Endothelial cell (in vitro differentiated cells): ENCODE results near the gene OGN. TPM values are rescaled to one million over a fixed set of nuclear protein-coding genes. Genes with fewer than 3 reads are reported as not detected.

Experiments
- DNase-seq: peaks from one replicate; pipeline ENCODE4 v3.0.0; 2021; ENCODE audit warnings: low spot score
- H3K27ac Mint-ChIP-seq: one replicate; pipeline ENCODE4 v1.8.0; 2021; ENCODE audit warnings: mixed read lengths, inconsistent platforms; ENCODE audit not compliant: unreplicated experiment
- H3K27me3 Mint-ChIP-seq: one replicate; pipeline ENCODE4 v1.8.0; 2021; ENCODE audit warnings: mild to moderate bottlenecking, moderate library complexity, mixed read lengths, inconsistent platforms; ENCODE audit not compliant: unreplicated experiment
- H3K36me3 Mint-ChIP-seq: one replicate; pipeline ENCODE4 v1.8.0; 2021; ENCODE audit warnings: mild to moderate bottlenecking, low read depth, mixed read lengths, inconsistent platforms; ENCODE audit not compliant: unreplicated experiment
- H3K4me1 Mint-ChIP-seq: one replicate; pipeline ENCODE4 v1.8.0; 2021; ENCODE audit warnings: mild to moderate bottlenecking, mixed read lengths, inconsistent platforms; ENCODE audit not compliant: unreplicated experiment
- H3K4me3 Mint-ChIP-seq: one replicate; pipeline ENCODE4 v1.8.0; 2021; ENCODE audit warnings: mild to moderate bottlenecking, mixed read lengths, inconsistent platforms; ENCODE audit not compliant: unreplicated experiment
- H3K9me3 Mint-ChIP-seq: one replicate; pipeline ENCODE4 v1.8.0; 2021; ENCODE audit warnings: mixed read lengths, inconsistent platforms; ENCODE audit not compliant: unreplicated experiment
- CTCF ChIP-seq: fragments of 200-600 bp; sonication (generic); IDR thresholded peaks from one replicate; pipeline ENCODE4 v1.5.0; 2021; ENCODE audit warnings: antibody characterized with exemption; ENCODE audit not compliant: unreplicated experiment
- total RNA-seq: library from RNA; stranded (reverse); fragmentation: NEBNext Ultra II Directional; extraction: Animal tissue kit (Norgen Biotek cat#: 25700); gene quantifications from one replicate; pipeline ENCODE4 v1.2.1, GENCODE V29; 2021; ENCODE audit not compliant: unreplicated experiment

OGN gene
- total RNA-seq, 1 donor from 2014 or later = not detected

GRCh38 chr9:92385001-92385400 is 19.4 kb downstream of the OGN start:
- no peaks in the 10 kb centered on the region for H3K9me3 Mint-ChIP-seq
- no peaks in the 10 kb centered on the region for H3K36me3 Mint-ChIP-seq
- no peaks in the 10 kb centered on the region for H3K27me3 Mint-ChIP-seq
- H3K27ac Mint-ChIP-seq = no peak overlapping the region
- no peaks in the 10 kb centered on the region for H3K4me1 Mint-ChIP-seq
- TF ChIP-seq CTCF = no peak
- no peak overlapping the region for H3K4me3 Mint-ChIP-seq
- no peak for DNase-seq

- no peaks in the 10 kb centered on the region for H3K9me3 Mint-ChIP-seq
- no peak overlapping the region for H3K27ac Mint-ChIP-seq
- TF ChIP-seq CTCF = no peak
- no peak for DNase-seq
- H3K4me3 Mint-ChIP-seq = no peak overlapping the region
- H3K4me1 Mint-ChIP-seq = peaks cover 4% of the 10 kb centered on the region
- H3K27me3 Mint-ChIP-seq = no peaks in the 10 kb centered on the region
- H3K36me3 Mint-ChIP-seq = no peaks in the 10 kb centered on the region
These were observed 20.0 kb downstream of the OGN start for GRCh38 chr9:92384375-92384774.

- Mint-ChIP-seq H3K27me3 (no peaks in the 10 kb centered on the region), H3K4me1 (peaks cover 17% of the 10 kb centered on the region), H3K9me3 (no peaks in the 10 kb centered on the region), H3K36me3 (no peaks in the 10 kb centered on the region), H3K27ac (no peak overlapping the region), H3K4me3 (no peak overlapping the region)
- no peak for TF ChIP-seq CTCF
- no peak for DNase-seq
These were observed 22.6 kb downstream of the OGN start for GRCh38 chr9:92381775-92382174.

GRCh38 chr9:92380603-92381002 is 23.8 kb downstream of the OGN start:
- Mint-ChIP-seq H3K27ac (no peak overlapping the region), H3K27me3 (no peaks in the 10 kb centered on the region), H3K36me3 (no peaks in the 10 kb centered on the region), H3K4me1 (peaks cover 17% of the 10 kb centered on the region), H3K9me3 (no peaks in the 10 kb centered on the region), H3K4me3 (no peak overlapping the region)
- DNase-seq = no peak
- no peak for TF ChIP-seq CTCF

GRCh38 chr9:92378865-92379560 is 25.4 kb downstream of the OGN start:
- DNase-seq = no peak
- TF ChIP-seq CTCF = no peak
- Mint-ChIP-seq H3K4me3 (no peak overlapping the region), H3K27ac (no peak overlapping the region), H3K27me3 (no peaks in the 10 kb centered on the region), H3K9me3 (no peaks in the 10 kb centered on the region), H3K36me3 (no peaks in the 10 kb centered on the region), H3K4me1 (peaks cover 17% of the 10 kb centered on the region)
